Fibroblast of skin of scalp (primary cell): ENCODE results near the gene MSL2.
"Not testable (repeated sequence)": the region's sequence is repeated elsewhere in the genome, so short reads cannot be mapped to it uniquely, and the experiment has no call there.

Experiments
- DNase-seq: peaks from one replicate; pipeline ENCODE4 v3.0.0-alpha.2; 2013

MSL2 gene

GRCh38 chr3:136141891-136142290 lies 54.2 kb downstream of the MSL2 start:
- DNase-seq = no peak

- DNase-seq = peak; percentile 25
Measured at GRCh38 chr3:136141291-136141785, 54.8 kb downstream of the MSL2 start.

- DNase-seq = no peak
Measured at GRCh38 chr3:136136454-136136853, 59.7 kb downstream of the MSL2 start.

GRCh38 chr3:136135039-136135802 lies 60.9 kb downstream of the MSL2 start:
- DNase-seq = no peak

GRCh38 chr3:136134091-136134490 lies 62.0 kb downstream of the MSL2 start:
- no peak for DNase-seq

- not testable (repeated sequence) for DNase-seq
Measured at GRCh38 chr3:136131647-136132046, 64.5 kb downstream of the MSL2 start.

GRCh38 chr3:136122006-136122405 lies 74.1 kb downstream of the MSL2 start:
- no peak for DNase-seq

GRCh38 chr3:136120373-136121348 lies 75.5 kb downstream of the MSL2 start:
- peak; percentile 79 for DNase-seq

- DNase-seq = not testable (repeated sequence)
Measured at GRCh38 chr3:136119783-136120182, 76.4 kb downstream of the MSL2 start.

- DNase-seq = not testable (repeated sequence)
Measured at GRCh38 chr3:136119332-136119731, 76.8 kb downstream of the MSL2 start.

- no peak for DNase-seq
Measured at GRCh38 chr3:136114421-136114820, 81.7 kb downstream of the MSL2 start.

- no peak for DNase-seq
Measured at GRCh38 chr3:136110481-136110880, 85.7 kb downstream of the MSL2 start.

GRCh38 chr3:136109499-136109898 lies 86.6 kb downstream of the MSL2 start:
- DNase-seq = no peak

GRCh38 chr3:136106101-136106500 lies 90.0 kb downstream of the MSL2 start:
- DNase-seq = no peak

GRCh38 chr3:136105044-136105443 lies 91.1 kb downstream of the MSL2 start:
- no peak for DNase-seq
